HUES48 (cell line): ENCODE data around the gene DGKI.

Source experiments
- H3K27ac ChIP-seq: one replicate; pipeline ENCODE4 v1.7.0; 2013; ENCODE audit warnings: low read depth, low read length, inconsistent platforms
- H3K27me3 ChIP-seq: 2 replicates; pipeline ENCODE4 v1.6.1; 2013; ENCODE audit warnings: mild to moderate bottlenecking, low read length; ENCODE audit not compliant: control insufficient read depth, insufficient read depth
- H3K36me3 ChIP-seq: 2 replicates; pipeline ENCODE4 v1.6.1; 2013; ENCODE audit warnings: low read length; ENCODE audit not compliant: control insufficient read depth, insufficient read depth
- H3K4me1 ChIP-seq: 2 replicates; pipeline ENCODE4 v1.6.1; 2013; ENCODE audit warnings: mild to moderate bottlenecking, low read length; ENCODE audit not compliant: control insufficient read depth, insufficient read depth
- H3K4me3 ChIP-seq: 2 replicates; pipeline ENCODE4 v1.5.1; 2013; ENCODE audit warnings: mild to moderate bottlenecking, low read depth, low read length
- H3K9ac ChIP-seq: 2 replicates; pipeline ENCODE4 v1.6.1; 2013; ENCODE audit warnings: mild to moderate bottlenecking, low read depth, low read length, moderate library complexity
- H3K9me3 ChIP-seq: 2 replicates; pipeline ENCODE4 v1.6.1; 2013; ENCODE audit warnings: low read length; ENCODE audit not compliant: control insufficient read depth, insufficient read depth

DGKI gene

GRCh38 chr7:137787301-137787976 is 59.3 kb downstream of the DGKI start:
- Histone ChIP-seq H3K4me1 (no peaks in the 10 kb centered on the region), H3K9ac (no peak overlapping the region), H3K27ac (no peak overlapping the region), H3K36me3 (no peaks in the 10 kb centered on the region), H3K4me3 (no peak overlapping the region), H3K9me3 (no peaks in the 10 kb centered on the region), H3K27me3 (no peaks in the 10 kb centered on the region)

GRCh38 chr7:137778511-137778910 is 68.3 kb downstream of the DGKI start:
- Histone ChIP-seq H3K27me3 (no peaks in the 10 kb centered on the region), H3K4me3 (no peak overlapping the region), H3K9me3 (no peaks in the 10 kb centered on the region), H3K27ac (no peak overlapping the region), H3K9ac (no peak overlapping the region), H3K36me3 (no peaks in the 10 kb centered on the region), H3K4me1 (peaks cover 4% of the 10 kb centered on the region)

- Histone ChIP-seq H3K9ac (no peak overlapping the region), H3K27ac (peak overlapping the region; percentile 17), H3K36me3 (no peaks in the 10 kb centered on the region)
These were observed 72.0 kb downstream of the DGKI start for GRCh38 chr7:137774793-137775201.

GRCh38 chr7:137772748-137773147 is 74.0 kb downstream of the DGKI start:
- Histone ChIP-seq H3K4me3 (no peak overlapping the region), H3K36me3 (no peaks in the 10 kb centered on the region), H3K9me3 (no peaks in the 10 kb centered on the region), H3K27ac (no peak overlapping the region), H3K4me1 (peaks cover 4% of the 10 kb centered on the region), H3K9ac (no peak overlapping the region), H3K27me3 (no peaks in the 10 kb centered on the region)

More at GRCh38 chr7:137774793-137775201, 72.0 kb downstream of the DGKI start:
- Histone ChIP-seq H3K9me3 (no peaks in the 10 kb centered on the region), H3K4me3 (no peak overlapping the region), H3K27me3 (no peaks in the 10 kb centered on the region), H3K4me1 (peaks cover 4% of the 10 kb centered on the region)

GRCh38 chr7:137772316-137772715 is 74.5 kb downstream of the DGKI start:
- H3K9me3 ChIP-seq, result no peaks in the 10 kb centered on the region
- peaks cover 4% of the 10 kb centered on the region for H3K4me1 ChIP-seq

GRCh38 chr7:137771679-137772078 is 75.1 kb downstream of the DGKI start:
- Histone ChIP-seq H3K4me3 (no peak overlapping the region), H3K27ac (no peak overlapping the region), H3K9ac (no peak overlapping the region), H3K36me3 (no peaks in the 10 kb centered on the region), H3K9me3 (no peaks in the 10 kb centered on the region), H3K27me3 (no peaks in the 10 kb centered on the region), H3K4me1 (peaks cover 4% of the 10 kb centered on the region)

More at GRCh38 chr7:137772316-137772715, 74.5 kb downstream of the DGKI start:
- no peak overlapping the region for H3K9ac ChIP-seq
- H3K4me3 ChIP-seq, result no peak overlapping the region
- H3K36me3 ChIP-seq, result no peaks in the 10 kb centered on the region
- H3K27ac ChIP-seq, result no peak overlapping the region
- H3K27me3 ChIP-seq, result no peaks in the 10 kb centered on the region

GRCh38 chr7:137771273-137771672 is 75.5 kb downstream of the DGKI start:
- Histone ChIP-seq H3K9ac (no peak overlapping the region), H3K27ac (no peak overlapping the region), H3K4me3 (no peak overlapping the region), H3K27me3 (no peaks in the 10 kb centered on the region), H3K9me3 (no peaks in the 10 kb centered on the region), H3K36me3 (no peaks in the 10 kb centered on the region), H3K4me1 (peaks cover 4% of the 10 kb centered on the region)

GRCh38 chr7:137768366-137768765 is 78.4 kb downstream of the DGKI start:
- Histone ChIP-seq H3K4me1 (no peaks in the 10 kb centered on the region), H3K4me3 (no peak overlapping the region), H3K9me3 (no peaks in the 10 kb centered on the region), H3K27me3 (no peaks in the 10 kb centered on the region), H3K9ac (no peak overlapping the region), H3K36me3 (no peaks in the 10 kb centered on the region), H3K27ac (no peak overlapping the region)

GRCh38 chr7:137762334-137762733 is 84.4 kb downstream of the DGKI start:
- Histone ChIP-seq H3K4me1 (peaks cover 6% of the 10 kb centered on the region; the same call in 1 of the 2 replicates), H3K27me3 (no peaks in the 10 kb centered on the region), H3K4me3 (no peak overlapping the region), H3K9ac (no peak overlapping the region), H3K9me3 (no peaks in the 10 kb centered on the region), H3K36me3 (no peaks in the 10 kb centered on the region), H3K27ac (no peak overlapping the region)

- no peaks in the 10 kb centered on the region for H3K36me3 ChIP-seq
- H3K27ac ChIP-seq, result no peak overlapping the region
- H3K9me3 ChIP-seq, result no peaks in the 10 kb centered on the region
- no peaks in the 10 kb centered on the region for H3K27me3 ChIP-seq
- peaks cover 10% of the 10 kb centered on the region for H3K4me1 ChIP-seq
- no peak overlapping the region for H3K4me3 ChIP-seq
- H3K9ac ChIP-seq, result no peak overlapping the region
These were observed 86.7 kb downstream of the DGKI start for GRCh38 chr7:137760111-137760510.

- peaks cover 31% of the 10 kb centered on the region for H3K4me1 ChIP-seq
- no peak overlapping the region for H3K4me3 ChIP-seq
- no peaks in the 10 kb centered on the region for H3K27me3 ChIP-seq
- H3K9ac ChIP-seq, result no peak overlapping the region
- H3K36me3 ChIP-seq, result no peaks in the 10 kb centered on the region
- no peak overlapping the region for H3K27ac ChIP-seq
- no peaks in the 10 kb centered on the region for H3K9me3 ChIP-seq
These were observed 89.4 kb downstream of the DGKI start for GRCh38 chr7:137757146-137757925.
